ENCODE results near the gene CHST9. TPM values are rescaled to one million over a fixed set of nuclear protein-coding genes. Genes with fewer than 3 reads are reported as not detected.

Gene CHST9
- total RNA-seq, 1 experiment from 2014 or later, result 3.5 TPM

DNA sequence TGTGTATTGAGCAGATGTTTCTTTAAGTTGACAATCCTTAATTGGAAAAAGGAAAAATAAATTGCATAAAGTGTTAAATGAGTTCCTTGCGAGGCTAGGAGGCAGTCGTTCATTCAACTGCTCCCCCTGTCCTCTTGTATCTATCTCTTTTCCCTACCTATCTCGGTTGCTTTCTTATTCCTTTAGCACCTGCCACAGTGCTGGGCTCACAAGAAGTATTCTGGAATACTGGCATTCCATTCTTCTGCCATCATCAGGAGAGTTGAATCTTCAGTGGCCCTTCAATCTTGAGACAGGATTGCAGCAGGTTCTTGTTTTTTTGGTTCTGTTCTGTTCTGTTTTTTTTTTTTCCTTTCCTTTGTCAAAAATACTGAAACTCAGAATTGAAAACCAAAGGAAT, 176.5 kb downstream of the CHST9 start:
- Histone ChIP-seq H3K27me3 (ENCODE audit: insufficient read depth, low read length) (no peaks in the 10 kb centered on the region), H2AK5ac (ENCODE audit: insufficient read length, low read length) (no peak overlapping the region), H2BK20ac (ENCODE audit: low read depth, low read length, poor library complexity, severe bottlenecking) (no peak overlapping the region), H3K27ac (ENCODE audit: insufficient read length, low read depth, low read length) (no peak overlapping the region), H2BK120ac (ENCODE audit: low read depth, low read length, poor library complexity, severe bottlenecking) (no peak overlapping the region), H2AFZ (ENCODE audit: low read length) (no peak overlapping the region), H2BK5ac (ENCODE audit: insufficient read length, low read length) (no peak overlapping the region), H3K9ac (ENCODE audit: extremely low read depth, insufficient read length, low read length) (no peak overlapping the region), H4K20me1 (ENCODE audit: control insufficient read depth, insufficient read depth, insufficient read length) (no peaks in the 10 kb centered on the region), H3K23me2 (ENCODE audit: insufficient read length, low read depth, low read length, poor library complexity, severe bottlenecking) (no peaks in the 10 kb centered on the region), H3K56ac (ENCODE audit: insufficient read length, low read depth, low read length) (no peak overlapping the region), H3K4me1 (ENCODE audit: insufficient read depth, low read length) (no peaks in the 10 kb centered on the region; the same call in 1 of the 2 replicates), H3K9me3 (ENCODE audit: control insufficient read depth, low read depth, low read length) (no peaks in the 10 kb centered on the region), H3K14ac (ENCODE audit: insufficient read depth, low read length) (no peak overlapping the region), H4K8ac (replicated peaks; ENCODE audit: insufficient read length, low read depth, low read length) (no peak overlapping the region), H3K79me1 (ENCODE audit: insufficient read depth, low read depth, low read length, poor library complexity, severe bottlenecking) (no peaks in the 10 kb centered on the region), H3K4me2 (ENCODE audit: insufficient read depth, insufficient read length, low read length) (no peak overlapping the region), H4K5ac (ENCODE audit: insufficient read length, low read depth, low read length) (no peak overlapping the region), H3K79me2 (ENCODE audit: insufficient read depth, low read length) (no peaks in the 10 kb centered on the region), H3K23ac (ENCODE audit: insufficient read length, low read depth, low read length) (no peak overlapping the region), H2BK12ac (ENCODE audit: insufficient read length, low read depth, low read length) (no peak overlapping the region), H2BK15ac (ENCODE audit: low read depth, low read length) (no peak overlapping the region), H4K91ac (ENCODE audit: insufficient read length, low read depth, low read length) (no peak overlapping the region), H3T11ph (ENCODE audit: low read length) (no peak overlapping the region), H3K18ac (ENCODE audit: insufficient read length, low read depth, low read length) (no peak overlapping the region), H3K4ac (ENCODE audit: low read depth, low read length) (no peak overlapping the region)
- Mint-ChIP-seq H3K36me3 (ENCODE audit: insufficient read depth in 1 of 3, low read depth in 3 of 3) (no peaks in the 10 kb centered on the region; a peak in 1 of 7 replicates), H3K4me3 (no peak overlapping the region), H3K9me3 (no peaks in the 10 kb centered on the region; a peak in 1 of 5 replicates), H3K27me3 (ENCODE audit: low read depth) (peaks cover 1% of the 10 kb centered on the region; the same call in 1 of the 2 replicates), H3K27ac (no peak overlapping the region), H3K4me1 (peaks cover 13% of the 10 kb centered on the region in 2 experiments)
- TF ChIP-seq, protein P1, sequence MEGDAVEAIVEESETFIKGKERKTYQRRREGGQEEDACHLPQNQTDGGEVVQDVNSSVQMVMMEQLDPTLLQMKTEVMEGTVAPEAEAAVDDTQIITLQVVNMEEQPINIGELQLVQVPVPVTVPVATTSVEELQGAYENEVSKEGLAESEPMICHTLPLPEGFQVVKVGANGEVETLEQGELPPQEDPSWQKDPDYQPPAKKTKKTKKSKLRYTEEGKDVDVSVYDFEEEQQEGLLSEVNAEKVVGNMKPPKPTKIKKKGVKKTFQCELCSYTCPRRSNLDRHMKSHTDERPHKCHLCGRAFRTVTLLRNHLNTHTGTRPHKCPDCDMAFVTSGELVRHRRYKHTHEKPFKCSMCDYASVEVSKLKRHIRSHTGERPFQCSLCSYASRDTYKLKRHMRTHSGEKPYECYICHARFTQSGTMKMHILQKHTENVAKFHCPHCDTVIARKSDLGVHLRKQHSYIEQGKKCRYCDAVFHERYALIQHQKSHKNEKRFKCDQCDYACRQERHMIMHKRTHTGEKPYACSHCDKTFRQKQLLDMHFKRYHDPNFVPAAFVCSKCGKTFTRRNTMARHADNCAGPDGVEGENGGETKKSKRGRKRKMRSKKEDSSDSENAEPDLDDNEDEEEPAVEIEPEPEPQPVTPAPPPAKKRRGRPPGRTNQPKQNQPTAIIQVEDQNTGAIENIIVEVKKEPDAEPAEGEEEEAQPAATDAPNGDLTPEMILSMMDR (conservative IDR thresholded peaks at IDR 0.05), result no peak
- peak; percentile 34 for DNase-seq
- WGBS (ENCODE audit: extremely low coverage, insufficient read length, low lambda C conversion rate), result no CpG with 5 or more reads among the region's 3 CpGs

Measured in H9 (cell line).